ENCODE measurements around the gene KCNC3.

Gene KCNC3

DNA sequence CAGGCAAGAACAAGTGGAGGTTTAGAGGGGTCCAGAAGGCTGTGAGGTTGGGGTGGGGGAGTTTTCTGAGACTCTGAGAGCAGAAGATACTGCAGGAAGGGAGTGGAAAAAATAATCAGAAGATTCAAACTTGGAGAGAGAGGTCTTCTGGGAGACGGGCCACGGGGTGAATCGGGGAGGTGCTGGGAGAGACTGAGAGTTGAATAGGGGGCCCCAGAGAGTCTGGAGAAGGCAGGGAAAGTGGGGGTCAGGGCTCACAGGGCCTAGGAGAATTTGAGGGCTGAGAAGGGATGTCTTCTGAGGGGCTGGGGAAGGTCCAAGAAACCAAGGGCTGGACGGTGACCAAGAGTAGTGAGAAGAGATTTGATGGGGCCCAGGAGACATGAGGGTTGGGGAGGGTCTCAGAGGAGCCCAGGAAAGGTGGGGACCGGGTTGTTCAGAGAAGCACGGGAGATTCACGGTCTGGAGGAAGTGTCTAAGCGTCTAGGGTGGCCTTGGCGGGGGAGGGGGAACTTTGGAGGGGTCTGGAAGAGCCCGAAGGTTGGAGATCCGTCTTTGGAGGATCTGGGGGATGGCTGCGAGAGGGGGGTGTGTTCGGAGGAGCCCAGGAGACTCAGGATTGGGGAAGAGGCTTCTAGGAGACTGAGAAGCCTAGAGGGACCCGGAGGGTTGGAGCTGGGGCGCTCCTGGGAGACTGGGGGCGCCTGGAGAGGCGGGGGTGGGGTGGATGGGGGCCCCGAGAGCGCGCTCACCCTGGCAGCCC is 1.5 kb downstream of the KCNC3 start:
- TF ChIP-seq, protein P1, sequence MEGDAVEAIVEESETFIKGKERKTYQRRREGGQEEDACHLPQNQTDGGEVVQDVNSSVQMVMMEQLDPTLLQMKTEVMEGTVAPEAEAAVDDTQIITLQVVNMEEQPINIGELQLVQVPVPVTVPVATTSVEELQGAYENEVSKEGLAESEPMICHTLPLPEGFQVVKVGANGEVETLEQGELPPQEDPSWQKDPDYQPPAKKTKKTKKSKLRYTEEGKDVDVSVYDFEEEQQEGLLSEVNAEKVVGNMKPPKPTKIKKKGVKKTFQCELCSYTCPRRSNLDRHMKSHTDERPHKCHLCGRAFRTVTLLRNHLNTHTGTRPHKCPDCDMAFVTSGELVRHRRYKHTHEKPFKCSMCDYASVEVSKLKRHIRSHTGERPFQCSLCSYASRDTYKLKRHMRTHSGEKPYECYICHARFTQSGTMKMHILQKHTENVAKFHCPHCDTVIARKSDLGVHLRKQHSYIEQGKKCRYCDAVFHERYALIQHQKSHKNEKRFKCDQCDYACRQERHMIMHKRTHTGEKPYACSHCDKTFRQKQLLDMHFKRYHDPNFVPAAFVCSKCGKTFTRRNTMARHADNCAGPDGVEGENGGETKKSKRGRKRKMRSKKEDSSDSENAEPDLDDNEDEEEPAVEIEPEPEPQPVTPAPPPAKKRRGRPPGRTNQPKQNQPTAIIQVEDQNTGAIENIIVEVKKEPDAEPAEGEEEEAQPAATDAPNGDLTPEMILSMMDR (IDR thresholded peaks at IDR 0.05; ENCODE audit: low read depth, low read length) = no peak
- H3K4me3 ChIP-seq (ENCODE audit: low read depth, low read length) = no peak overlapping the region

DNA sequence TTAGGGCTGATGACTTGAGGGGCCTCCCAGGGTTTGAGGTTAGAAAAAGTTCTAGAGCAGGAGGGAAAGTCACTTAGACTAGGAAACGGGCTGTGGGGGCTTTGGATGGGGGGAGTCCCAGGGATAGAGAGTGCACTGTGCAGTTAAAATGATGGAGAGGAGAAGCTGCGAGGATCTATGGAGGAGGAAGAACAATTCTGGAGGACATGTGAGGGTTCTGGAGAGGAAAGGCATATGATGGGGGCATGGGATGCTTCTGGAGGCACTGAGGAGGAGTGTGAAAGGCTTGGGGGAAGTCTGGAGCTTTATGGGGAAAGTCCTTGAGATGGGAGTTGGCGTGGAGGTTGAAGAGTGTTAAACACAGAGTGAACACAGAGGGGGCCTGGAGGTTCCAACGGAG is 2.2 kb downstream of the KCNC3 start:
- H3K4me3 ChIP-seq (ENCODE audit: low read depth, low read length) = no peak overlapping the region
- TF ChIP-seq, protein P1 (IDR thresholded peaks at IDR 0.05; ENCODE audit: low read depth, low read length) = no peak

DNA sequence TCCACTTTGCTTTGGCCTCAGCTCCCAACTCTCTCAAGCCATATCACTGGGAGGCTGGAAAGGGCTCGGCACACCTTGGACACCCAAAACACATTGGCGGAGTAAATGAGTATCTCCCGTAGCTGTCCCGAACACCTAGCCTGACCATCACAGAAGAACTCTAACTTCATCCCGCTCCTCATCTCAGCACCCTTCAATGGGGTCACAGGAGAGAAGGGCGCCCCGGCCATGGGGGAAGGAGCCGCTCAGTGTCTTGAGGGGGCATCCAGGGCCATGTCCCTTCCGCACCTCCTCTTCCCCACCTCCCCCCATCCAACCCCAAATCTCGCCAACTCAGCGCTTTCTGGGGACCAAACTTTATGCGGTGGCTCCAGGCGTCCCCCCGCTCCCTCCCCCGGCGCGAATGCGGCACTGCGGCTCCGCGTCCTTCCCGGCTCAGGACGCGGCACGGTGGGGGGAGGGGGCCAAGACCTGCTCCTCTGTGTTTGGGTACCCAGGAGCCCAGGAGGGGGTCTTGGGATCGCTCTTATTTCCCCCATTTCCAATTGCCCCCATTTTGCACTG is 3.0 kb downstream of the KCNC3 start:
- TF ChIP-seq, protein P1 (IDR thresholded peaks at IDR 0.05; ENCODE audit: low read depth, low read length) = no peak
- H3K4me3 ChIP-seq (ENCODE audit: low read depth, low read length) = no peak overlapping the region

DNA sequence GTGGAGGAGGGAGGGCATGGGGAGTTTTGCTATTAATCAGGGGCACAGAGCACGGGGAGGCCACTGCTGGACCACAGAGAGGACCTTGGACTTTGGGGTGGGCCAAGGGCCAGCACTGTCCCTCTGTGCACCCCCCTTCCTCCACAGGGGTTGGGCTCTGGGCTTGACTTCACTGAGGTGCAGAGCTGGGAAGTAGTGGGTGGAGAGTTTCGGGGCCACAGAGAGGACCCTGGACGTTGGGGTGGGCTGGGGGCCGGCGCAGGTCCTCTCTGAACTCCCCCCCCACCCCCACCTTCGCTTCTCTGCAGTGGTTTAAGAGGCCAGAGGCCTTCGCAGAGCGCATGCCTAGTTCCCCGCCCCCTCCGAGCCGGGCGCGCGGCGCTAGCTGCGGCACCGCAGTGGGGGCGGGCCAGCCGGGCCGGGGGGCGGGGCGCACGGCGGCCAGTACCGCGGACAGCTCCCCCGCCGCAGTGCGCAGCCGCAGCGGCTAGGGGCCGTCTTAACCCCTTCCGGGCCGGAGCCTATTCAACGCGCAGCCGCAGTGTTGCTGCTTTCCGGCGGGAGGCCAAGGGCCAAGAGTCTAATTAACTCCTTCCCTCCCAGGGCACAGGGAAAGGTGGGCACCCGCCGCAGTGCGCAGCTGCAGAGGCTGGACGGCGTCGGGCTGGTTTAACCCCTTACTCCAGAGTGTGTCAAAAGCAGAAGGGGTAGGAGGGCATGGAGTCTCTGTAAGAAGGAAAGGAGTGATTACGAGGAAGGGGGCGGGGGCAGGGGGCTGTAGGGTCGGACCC is 3.7 kb downstream of the KCNC3 start:
- TF ChIP-seq, protein P1 (IDR thresholded peaks at IDR 0.05; ENCODE audit: low read depth, low read length) = no peak
- H3K4me3 ChIP-seq (ENCODE audit: low read depth, low read length) = no peak overlapping the region

DNA sequence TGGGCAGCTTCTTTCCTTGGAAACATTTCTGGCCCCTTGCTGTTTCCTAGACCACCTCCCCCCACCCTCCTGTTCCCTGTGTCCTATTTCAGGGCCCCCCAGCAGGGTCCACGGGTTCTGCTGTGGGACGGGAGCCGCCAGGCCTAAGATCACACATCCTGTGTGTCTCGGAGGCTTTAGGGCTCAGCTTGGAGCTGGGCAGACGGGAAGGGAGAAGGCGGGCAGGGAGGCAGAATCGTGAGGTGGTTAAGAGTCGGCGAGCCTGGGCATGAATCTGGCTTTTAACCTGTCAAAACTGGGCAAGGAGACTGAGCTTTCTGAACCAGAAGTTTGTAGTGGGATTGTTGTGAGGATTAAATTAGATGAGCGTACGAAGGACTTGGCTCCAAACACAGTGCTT is 4.8 kb downstream of the KCNC3 start:
- H3K4me3 ChIP-seq (ENCODE audit: low read depth, low read length) = no peak overlapping the region
- TF ChIP-seq, protein P1 (IDR thresholded peaks at IDR 0.05; ENCODE audit: low read depth, low read length) = no peak

DNA sequence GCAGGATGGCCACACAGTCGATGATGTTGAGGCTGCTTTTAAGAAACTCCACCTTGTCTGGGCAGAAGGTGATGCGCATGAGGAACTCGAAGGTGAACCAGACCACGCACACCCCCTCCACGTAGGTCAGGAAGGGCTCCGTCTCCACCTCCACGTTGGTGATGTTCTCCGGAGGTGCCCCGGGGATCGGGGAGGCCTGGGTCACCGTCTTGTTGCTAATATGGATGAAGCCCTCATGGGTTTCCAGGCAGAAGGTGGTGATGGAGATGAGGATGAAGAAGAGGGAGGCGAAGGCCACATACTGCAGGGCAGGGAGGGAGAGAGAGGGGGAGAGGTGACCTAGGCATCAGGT is 5.4 kb downstream of the KCNC3 start:
- no peak overlapping the region for H3K4me3 ChIP-seq (ENCODE audit: low read depth, low read length)
- TF ChIP-seq, protein P1 (IDR thresholded peaks at IDR 0.05; ENCODE audit: low read depth, low read length) = no peak

Data from WI38 (cell line).